Measurements from ENCODE around the gene CHCHD4. TPM values are rescaled to one million over a fixed set of nuclear protein-coding genes. Genes with fewer than 3 reads are reported as not detected.

CHCHD4 gene
- total and polyA plus RNA-seq, 2 donors (not counting 1 experiment from before 2014, with no cell fraction given), result 12.7 to 16.3 TPM

GRCh38 chr3:14119651-14120050 lies 5.0 kb downstream of the CHCHD4 start:
- H2AFZ ChIP-seq (ENCODE audit: low read length), result no peak overlapping the region
- H3K4me3 ChIP-seq (replicated peaks in 1 of 4; ENCODE audit: control extremely low read depth in 1 of 4, insufficient read depth in 1 of 4, low read depth in 3 of 4, low read length in 4 of 4), result no peak overlapping the region
- H4K20me1 ChIP-seq (ENCODE audit: control insufficient read depth, extremely low read depth, insufficient read depth, low read length), result no peaks in the 10 kb centered on the region
- no peak overlapping the region for H3K9ac ChIP-seq (ENCODE audit: insufficient read depth, low read length)
- TF ChIP-seq EZH2 (IDR thresholded peaks at IDR 0.05; ENCODE audit: low read length, missing control alignments) (no peak), CTCF (conservative IDR thresholded peaks at IDR 0.05 in 1 of 2, IDR thresholded peaks at IDR 0.05 in 1 of 2; ENCODE audit: low read depth in 1 of 2, low read length in 2 of 2) (no peak)
- no peak for DNase-seq (ENCODE audit: low read depth in 2 of 2)
- no peak overlapping the region for H3K4me2 ChIP-seq (ENCODE audit: extremely low read depth, insufficient read depth, low read length)
- peaks cover 4% of the 10 kb centered on the region for H3K4me1 ChIP-seq (ENCODE audit: control insufficient read depth, extremely low read depth, insufficient read depth, low read length)
- H3K27me3 ChIP-seq (ENCODE audit: control insufficient read depth, insufficient read depth, low read length), result no peaks in the 10 kb centered on the region
- H3K27ac ChIP-seq (ENCODE audit: insufficient read depth, low read length), result no peak overlapping the region
- H3K9me3 ChIP-seq (ENCODE audit: control insufficient read depth, insufficient read depth, low read depth, low read length), result no peaks in the 10 kb centered on the region
- H3K36me3 ChIP-seq (ENCODE audit: control insufficient read depth, insufficient read depth, low read length), result no peaks in the 10 kb centered on the region
- peaks cover 11% of the 10 kb centered on the region for H3K79me2 ChIP-seq (ENCODE audit: control insufficient read depth, insufficient read depth, low read length)

GRCh38 chr3:14118400-14119381 lies 6.0 kb downstream of the CHCHD4 start:
- DNase-seq (ENCODE audit: low read depth in 2 of 2), result peak in 1 of 2 donors; percentile 82

More at GRCh38 chr3:14118400-14119381, 6.0 kb downstream of the CHCHD4 start:
- Histone ChIP-seq H3K36me3 (ENCODE audit: control insufficient read depth, insufficient read depth, low read length) (no peaks in the 10 kb centered on the region), H3K4me2 (ENCODE audit: extremely low read depth, insufficient read depth, low read length) (no peak overlapping the region), H3K27me3 (ENCODE audit: control insufficient read depth, insufficient read depth, low read length) (no peaks in the 10 kb centered on the region), H3K4me1 (ENCODE audit: control insufficient read depth, extremely low read depth, insufficient read depth, low read length) (peaks cover 2% of the 10 kb centered on the region), H3K4me3 (replicated peaks in 1 of 4; ENCODE audit: control extremely low read depth in 1 of 4, insufficient read depth in 1 of 4, low read depth in 3 of 4, low read length in 4 of 4) (no peak overlapping the region), H3K27ac (ENCODE audit: insufficient read depth, low read length) (no peak overlapping the region), H4K20me1 (ENCODE audit: control insufficient read depth, extremely low read depth, insufficient read depth, low read length) (no peaks in the 10 kb centered on the region), H3K79me2 (ENCODE audit: control insufficient read depth, insufficient read depth, low read length) (peaks cover 6% of the 10 kb centered on the region), H3K9me3 (ENCODE audit: control insufficient read depth, insufficient read depth, low read depth, low read length) (no peaks in the 10 kb centered on the region), H3K9ac (ENCODE audit: insufficient read depth, low read length) (no peak overlapping the region), H2AFZ (ENCODE audit: low read length) (no peak overlapping the region)
- TF ChIP-seq CTCF (conservative IDR thresholded peaks at IDR 0.05 in 1 of 2, IDR thresholded peaks at IDR 0.05 in 1 of 2; ENCODE audit: low read depth in 1 of 2, low read length in 2 of 2) (no peak), EZH2 (IDR thresholded peaks at IDR 0.05; ENCODE audit: low read length, missing control alignments) (no peak)

Data from fibroblast of lung (primary cell).